H1 (cell line): ENCODE results near the gene GYS2. TPM values are rescaled to one million over a fixed set of nuclear protein-coding genes. Genes with fewer than 3 reads are reported as not detected.

Source experiments
- CTCF ChIA-PET: fragments of 300-600 bp; sonication (Branson Sonifier 250); formaldehyde crosslinking; loops from one replicate; lab custom pipeline; 2021; ENCODE audit not compliant: partially characterized antibody; lab: Charles Lee
- POLR2A ChIA-PET: fragments of 300-600 bp; sonication (Branson Sonifier 250); formaldehyde crosslinking; loops from one replicate; lab custom pipeline; 2021; ENCODE audit warnings: inconsistent platforms; ENCODE audit not compliant: partially characterized antibody; lab: Charles Lee
- DNase-seq, 2 experiments: peaks; one replicate each; pipeline versions ENCODE4 v3.0.0 to v3.0.0-alpha.2; 2010 to 2022; ENCODE audit warnings: low spot score in 2 of 2, low read depth in 1 of 2, mixed read lengths in 1 of 2
- FAIRE-seq: peaks from 2 replicates; lab custom pipeline; 2011; peaks lifted over from hg19 to GRCh38; lab: Jason Lieb, UNC
- H2AFZ ChIP-seq: 2 replicates; pipeline ENCODE4 v1.8.1; 2012; ENCODE audit warnings: low read length, inconsistent platforms
- H2AK5ac ChIP-seq: 2 replicates; pipeline ENCODE4 v1.6.1; 2013; ENCODE audit warnings: low read depth, low read length
- H2BK120ac ChIP-seq: replicated peaks from 2 replicates; pipeline ENCODE3; 2013; ENCODE audit warnings: low read depth, low read length, inconsistent platforms
- H2BK12ac ChIP-seq: 2 replicates; pipeline ENCODE4 v1.6.1; 2013; ENCODE audit warnings: low read depth, low read length
- H2BK15ac ChIP-seq: 2 replicates; pipeline ENCODE4 v1.6.1; 2013; ENCODE audit warnings: low read length
- H2BK20ac ChIP-seq: 2 replicates; pipeline ENCODE4 v1.6.1; 2013; ENCODE audit warnings: low read length
- H2BK5ac ChIP-seq: 2 replicates; pipeline ENCODE4 v1.6.1; 2013; ENCODE audit warnings: low read depth, low read length
- H3K14ac ChIP-seq: 2 replicates; pipeline ENCODE4 v1.6.1; 2013; ENCODE audit warnings: inconsistent platforms; ENCODE audit not compliant: insufficient read length
- H3K18ac ChIP-seq: 2 replicates; pipeline ENCODE4 v1.6.1; 2013; ENCODE audit warnings: low read length; ENCODE audit errors: extremely low read depth
- H3K23ac ChIP-seq: 2 replicates; pipeline ENCODE4 v1.6.1; 2013; ENCODE audit warnings: inconsistent platforms; ENCODE audit not compliant: insufficient read length
- H3K23me2 ChIP-seq: 2 replicates; pipeline ENCODE4 v1.6.1; 2013; ENCODE audit warnings: low read depth, low read length
- H3K27ac ChIP-seq: 2 replicates; pipeline ENCODE4 v1.6.1; 2011; ENCODE audit warnings: low read depth, low read length, inconsistent platforms
- H3K27me3 ChIP-seq, 4 experiments: replicated peaks in 1 of 4; 1 replicate in 1 of 4; 2 replicates in 3 of 4; pipeline versions ENCODE4 v1.6.1 to v1.8.1; 2011 to 2013; ENCODE audit warnings: low read length in 3 of 4, mild to moderate bottlenecking in 3 of 4, inconsistent platforms in 2 of 4, mixed read lengths in 2 of 4, moderate library complexity in 1 of 4; ENCODE audit not compliant: control insufficient read depth in 3 of 4, insufficient read depth in 3 of 4; ENCODE audit errors: extremely low read depth in 1 of 4
- H3K36me3 ChIP-seq, 4 experiments: 2 replicates each; pipeline versions ENCODE4 v1.6.1 to v1.8.1; 2011 to 2013; ENCODE audit warnings: mild to moderate bottlenecking in 4 of 4, low read length in 3 of 4, moderate library complexity in 2 of 4, control low read depth in 1 of 4, inconsistent platforms in 1 of 4; ENCODE audit not compliant: insufficient read depth in 4 of 4, control insufficient read depth in 2 of 4
- H3K4ac ChIP-seq: replicated peaks from 2 replicates; pipeline ENCODE3; 2013; ENCODE audit warnings: low read length, low read depth, mixed read lengths, inconsistent platforms; ENCODE audit not compliant: insufficient read length
- H3K4me1 ChIP-seq, 4 experiments: replicated peaks in 1 of 4; 1 replicate in 1 of 4; 2 replicates in 3 of 4; pipeline versions ENCODE4 v1.6.1 to v1.8.1; 2011 to 2013; ENCODE audit warnings: low read length in 3 of 4, inconsistent platforms in 2 of 4, mixed read lengths in 1 of 4; ENCODE audit not compliant: insufficient read depth in 4 of 4, control insufficient read depth in 3 of 4
- H3K4me2 ChIP-seq, 2 experiments: 2 replicates each; pipeline versions ENCODE4 v1.6.1 to v1.8.1; 2011 to 2013; ENCODE audit warnings: low read depth in 2 of 2, low read length in 2 of 2, control low read depth in 1 of 2, inconsistent platforms in 1 of 2, mild to moderate bottlenecking in 1 of 2; ENCODE audit not compliant: insufficient read depth in 1 of 2
- H3K4me3 ChIP-seq, 4 experiments: fragments of 200-600, 300-600 bp in 1 of 4; sonication (generic), shearing (Covaris generic), sonication (Bioruptor Twin) in 1 of 4; 2 replicates each; pipeline versions ENCODE4 v1.5.1 to v1.8.1; 2011 to 2016; ENCODE audit warnings: low read length in 4 of 4, low read depth in 3 of 4, control low read depth in 2 of 4, inconsistent platforms in 2 of 4, mild to moderate bottlenecking in 2 of 4, mixed read lengths in 1 of 4, moderate library complexity in 1 of 4; ENCODE audit not compliant: insufficient read depth in 2 of 4; ENCODE audit errors: extremely low read depth in 1 of 4
- H3K56ac ChIP-seq: replicated peaks from 2 replicates; pipeline ENCODE3; 2013; ENCODE audit warnings: low read depth, mild to moderate bottlenecking, mixed read lengths, low read length, inconsistent platforms; ENCODE audit not compliant: insufficient read length
- H3K79me1 ChIP-seq: 2 replicates; pipeline ENCODE4 v1.6.1; 2013; ENCODE audit warnings: low read depth, low read length, control low read depth
- H3K79me2 ChIP-seq, 2 experiments: 2 replicates each; pipeline versions ENCODE4 v1.6.1 to v1.8.1; 2012 to 2013; ENCODE audit warnings: low read length in 2 of 2, mild to moderate bottlenecking in 2 of 2, inconsistent platforms in 1 of 2; ENCODE audit not compliant: insufficient read depth in 2 of 2, control insufficient read depth in 1 of 2
- H3K9ac ChIP-seq, 4 experiments: replicated peaks in 1 of 4; 1 replicate in 1 of 4; 2 replicates in 3 of 4; pipeline versions ENCODE4 v1.6.1 to v1.8.1; 2011 to 2013; ENCODE audit warnings: low read depth in 3 of 4, low read length in 3 of 4, control low read depth in 2 of 4, mild to moderate bottlenecking in 2 of 4, moderate library complexity in 2 of 4, inconsistent platforms in 1 of 4; ENCODE audit errors: extremely low read depth in 1 of 4
- H3K9me3 ChIP-seq, 2 experiments: 2 replicates each; pipeline versions ENCODE4 v1.6.1 to v1.8.1; 2012 to 2013; ENCODE audit warnings: mild to moderate bottlenecking in 2 of 2, moderate library complexity in 2 of 2, control low read depth in 1 of 2, inconsistent platforms in 1 of 2, low read depth in 1 of 2, low read length in 1 of 2, mixed read lengths in 1 of 2; ENCODE audit not compliant: insufficient read depth in 2 of 2
- H4K20me1 ChIP-seq, 2 experiments: replicated peaks in 1 of 2; 2 replicates each; pipeline versions ENCODE3 to v1.8.1; 2011 to 2013; ENCODE audit warnings: inconsistent platforms in 2 of 2, low read length in 2 of 2, mild to moderate bottlenecking in 1 of 2; ENCODE audit not compliant: insufficient read depth in 2 of 2, control insufficient read depth in 1 of 2
- H4K5ac ChIP-seq: 2 replicates; pipeline ENCODE4 v1.6.1; 2013; ENCODE audit warnings: low read length, low read depth, mixed read lengths, inconsistent platforms; ENCODE audit not compliant: insufficient read length
- H4K8ac ChIP-seq: 2 replicates; pipeline ENCODE4 v1.8.0; 2013; ENCODE audit warnings: mild to moderate bottlenecking, moderate library complexity, low read length, inconsistent platforms; ENCODE audit not compliant: insufficient read depth; ENCODE audit errors: extremely low read depth
- H4K91ac ChIP-seq: replicated peaks from 2 replicates; pipeline ENCODE3; 2013; ENCODE audit warnings: low read length, mixed read lengths, inconsistent platforms; ENCODE audit not compliant: insufficient read length
- MAX ChIP-seq: IDR thresholded peaks from 2 replicates; pipeline ENCODE4 v1.6.1; 2012; ENCODE audit warnings: inconsistent platforms
- POLR2AphosphoS5 ChIP-seq: IDR thresholded peaks from 2 replicates; pipeline ENCODE4 v1.6.1; 2011; ENCODE audit warnings: low read depth, low read length
- WGBS, 2 experiments: shearing (Covaris generic) in 1 of 2; methylation state at CpG; one replicate each; pipeline versions ENCODE4 v1.1.6 to v1.1.7; 2013 to 2015; ENCODE audit warnings: low lambda C conversion rate in 2 of 2, mixed read lengths in 2 of 2, inconsistent platforms in 1 of 2, low coverage in 1 of 2, missing lambda C conversion rate in 1 of 2; ENCODE audit not compliant: insufficient replicate concordance in 2 of 2, insufficient coverage in 1 of 2, insufficient read length in 1 of 2; ENCODE audit errors: extremely low coverage in 1 of 2, missing lambda C conversion rate in 1 of 2; 5-methylcytosine and 5-hydroxymethylcytosine counted together
- polyA plus RNA-seq, 7 experiments: library from polyadenylated mRNA; depleted of rRNA in 3 of 7; stranded (reverse) in 5 of 7; unstranded in 2 of 7; fragments of >200 nt in 5 of 7; fragments of 200-250 nt in 2 of 7; gene quantifications; 1 replicate in 5 of 7; 2 replicates in 1 of 7; 4 replicates in 1 of 7; pipeline versions ENCODE4 v1.2.1 to v1.2.3, GENCODE V29; 2011 to 2013; ENCODE audit warnings: missing spikeins in 2 of 7, mixed read lengths in 2 of 7
- total RNA-seq: library from RNA; stranded (reverse); fragmentation: NEBNext Ultra II Directional; extraction: Animal tissue kit (Norgen Biotek cat#: 25700); gene quantifications from 2 replicates; pipeline ENCODE4 v1.2.1, GENCODE V29; 2021

GYS2 gene
- total and polyA plus RNA-seq, 2 of the 8 experiments (the other 6 are each of a cell fraction or from before 2014, with no cell fraction given), result not detected

GRCh38 chr12:21546716-21547115 is 57.9 kb downstream of the GYS2 start:
- Histone ChIP-seq H2BK20ac (no peak overlapping the region), H2AFZ (no peak overlapping the region), H3K4me3 (no peak overlapping the region), H2BK12ac (no peak overlapping the region), H4K91ac (no peak overlapping the region), H2BK120ac (no peak overlapping the region), H4K5ac (no peak overlapping the region), H2BK5ac (no peak overlapping the region), H3K4me1 (no peaks in the 10 kb centered on the region), H2BK15ac (no peak overlapping the region), H3K79me1 (no peaks in the 10 kb centered on the region), H2AK5ac (no peak overlapping the region), H3K18ac (no peak overlapping the region), H3K27ac (no peak overlapping the region), H4K8ac (no peak overlapping the region), H4K20me1 (no peaks in the 10 kb centered on the region), H3K56ac (no peak overlapping the region), H3K4ac (no peak overlapping the region), H3K23ac (no peak overlapping the region), H3K4me2 (no peak overlapping the region), H3K9me3 (no peaks in the 10 kb centered on the region), H3K9ac (no peak overlapping the region), H3K23me2 (no peaks in the 10 kb centered on the region; the same call in 1 of the 2 replicates), H3K14ac (no peak overlapping the region), H3K36me3 (no peaks in the 10 kb centered on the region), H3K27me3 (no peaks in the 10 kb centered on the region), H3K79me2 (no peaks in the 10 kb centered on the region)
- 0% methylated on average over 1 of the region's 1 CpG; no CpG with 5 or more reads in 1 of the 2 experiments for WGBS, 2 experiments
- TF ChIP-seq POLR2AphosphoS5, result no peak
- TF ChIP-seq MAX, result no peak
- POLR2A ChIA-PET, result no interaction called here
- CTCF ChIA-PET, result interaction anchor here (0.6 kb wide), 1 partner anchor 18 kb away, joined by 3 read pairs; no protein-coding TSS in a partner anchor
- DNase-seq (no peak), FAIRE-seq (no peak)
